NCI-H146 treated with DMSO at 0.1 percent for 48 hours (cell line): Measurements from ENCODE around the gene ATP2C2.

Source experiments
- DNase-seq: peaks from one replicate; lab custom pipeline; 2025; ENCODE audit not compliant: unreplicated experiment; lab: John Stamatoyannopoulos, UW

ATP2C2 gene

DNA sequence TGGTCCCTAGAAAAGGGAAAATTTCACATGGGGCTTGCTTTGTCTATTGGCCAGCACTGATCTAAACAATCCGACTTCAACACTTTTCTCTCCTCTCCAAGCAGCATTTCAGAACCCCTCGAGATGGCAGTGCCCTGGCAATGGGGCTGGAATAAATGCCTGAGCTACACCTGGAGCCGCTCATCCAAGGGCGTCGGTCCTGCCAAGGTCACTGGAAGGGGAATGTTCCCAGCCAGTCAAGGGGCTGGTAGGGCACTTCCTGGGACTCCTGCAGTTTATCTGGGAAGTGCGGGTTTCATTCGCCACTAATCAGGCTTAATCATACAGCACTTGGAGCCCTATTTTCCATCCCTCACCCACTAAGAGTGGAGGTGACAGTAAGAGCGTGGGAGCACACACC, 119.0 kb downstream of the ATP2C2 start:
- DNase-seq: no peak

GRCh38 chr16:84489131-84489530, 120.8 kb downstream of the ATP2C2 start:
- DNase-seq: no peak

- DNase-seq: no peak
Measured at GRCh38 chr16:84495506-84495905, 127.2 kb downstream of the ATP2C2 start.

DNA sequence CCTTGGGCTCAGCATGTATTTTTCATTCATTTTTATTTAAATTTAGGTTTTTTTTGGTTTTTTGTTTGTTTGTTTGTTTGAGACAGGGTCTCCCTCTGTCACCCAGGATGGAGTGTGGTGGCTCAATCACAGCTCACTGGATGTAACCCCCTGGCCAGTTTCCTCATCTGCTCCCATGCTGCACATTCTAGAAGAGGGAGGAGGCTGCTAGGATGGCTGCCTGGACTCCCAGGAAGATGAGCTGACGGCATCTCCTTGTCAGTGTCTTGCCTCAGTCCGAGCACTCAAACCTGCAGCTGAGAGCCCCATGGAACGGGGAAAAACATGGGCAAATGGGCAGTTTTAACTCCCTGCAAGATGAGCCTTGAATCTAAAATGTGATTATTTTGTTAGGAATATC, 128.7 kb downstream of the ATP2C2 start:
- no peak for DNase-seq

DNA sequence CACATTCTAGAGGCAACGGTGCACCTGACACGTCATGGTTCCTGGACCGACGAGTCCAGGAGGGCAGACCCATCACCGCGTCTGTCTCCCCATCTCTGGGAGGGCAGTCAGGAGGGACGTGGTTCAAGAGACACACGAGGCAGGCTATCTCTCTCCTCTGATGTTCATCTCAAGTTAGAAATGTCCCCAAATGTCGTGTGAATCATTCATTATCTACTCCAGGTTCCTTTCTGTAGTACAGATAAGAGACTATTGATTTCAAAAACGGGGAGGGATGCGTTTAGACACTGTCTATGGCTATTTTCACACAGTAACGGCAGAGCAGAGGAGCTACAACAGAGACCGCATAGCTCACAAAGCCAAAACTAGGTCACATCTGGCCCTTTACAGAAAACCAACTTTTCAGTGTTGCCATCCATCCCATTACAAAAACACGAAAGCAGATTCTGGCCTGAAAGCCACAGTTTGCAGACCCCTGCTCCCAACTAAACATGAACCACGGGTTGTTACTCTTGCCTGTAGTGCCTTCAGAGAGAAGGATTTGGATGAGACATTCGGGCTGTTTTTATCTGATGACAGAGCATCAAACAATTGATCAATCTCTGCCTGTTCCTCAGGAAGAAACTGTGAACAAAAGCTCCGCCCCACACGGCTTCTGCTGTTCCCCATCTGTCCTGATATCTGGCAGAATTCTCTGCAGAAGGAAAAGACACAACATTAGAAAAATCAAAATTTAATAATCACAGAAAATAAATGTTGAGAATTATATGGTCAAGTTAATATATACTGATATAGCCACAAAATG, 129.3 kb downstream of the ATP2C2 start:
- no peak for DNase-seq

- no peak for DNase-seq
Measured at GRCh38 chr16:84498223-84498610, 129.9 kb downstream of the ATP2C2 start.

DNA sequence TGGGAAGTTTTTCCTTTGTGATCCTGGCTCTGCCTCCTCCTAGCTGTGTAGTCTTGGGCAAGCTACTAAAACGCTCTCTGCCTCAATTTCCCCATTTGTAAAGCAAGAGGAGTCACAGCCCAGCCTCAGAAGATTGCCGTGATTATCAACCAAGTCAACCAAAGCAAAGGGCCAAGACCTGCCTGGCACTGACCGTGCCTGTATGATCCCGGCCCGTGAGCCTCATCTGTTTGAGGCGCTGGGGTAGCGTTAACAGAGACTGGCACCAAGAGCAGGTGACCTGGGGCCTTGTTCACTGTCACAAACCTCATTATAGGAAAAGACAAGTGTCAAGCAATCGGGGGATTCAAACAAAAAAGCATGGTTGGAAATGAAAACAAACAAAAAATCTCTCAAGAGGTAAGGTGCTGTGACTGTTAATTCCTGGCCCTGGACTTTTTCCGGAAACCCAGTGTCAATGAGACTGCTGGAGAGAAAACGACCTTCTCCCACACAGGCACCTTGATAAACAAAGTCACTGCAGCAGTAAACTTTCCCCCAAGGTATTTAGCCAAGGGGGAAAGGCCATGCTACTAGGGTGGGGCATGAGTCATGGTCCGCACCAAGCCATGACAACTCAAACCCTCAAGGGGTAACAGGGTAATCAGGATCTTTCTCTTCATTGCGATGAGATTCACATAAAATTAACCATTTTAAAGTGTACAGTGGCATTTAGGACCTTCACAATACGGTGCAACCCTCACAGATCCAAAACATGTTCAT, 130.7 kb downstream of the ATP2C2 start:
- no peak for DNase-seq

GRCh38 chr16:84499638-84500037, 131.3 kb downstream of the ATP2C2 start:
- DNase-seq: no peak

- DNase-seq: no peak
Measured at GRCh38 chr16:84500531-84500930, 132.2 kb downstream of the ATP2C2 start.

- DNase-seq: no peak
Measured at GRCh38 chr16:84501077-84501735, 132.9 kb downstream of the ATP2C2 start.

DNA sequence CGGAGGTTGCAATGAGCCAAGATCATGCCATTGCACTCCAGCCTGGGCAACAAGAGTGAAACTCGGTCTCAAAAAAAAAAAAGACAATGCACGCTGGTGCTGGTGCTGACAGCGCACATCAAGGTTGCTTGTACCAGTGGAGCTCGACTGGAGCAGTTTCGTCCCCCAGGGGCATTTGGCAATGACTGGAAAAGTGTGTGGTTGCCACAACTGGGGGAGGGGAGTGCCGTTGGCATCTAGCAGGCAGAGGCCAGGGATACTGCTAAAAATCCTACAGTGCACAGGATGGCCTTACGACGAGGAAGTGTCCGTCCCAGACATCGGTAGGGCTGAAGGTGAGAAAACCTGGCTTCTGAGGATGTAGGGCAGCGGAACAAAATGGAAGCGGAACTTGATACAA, 133.7 kb downstream of the ATP2C2 start:
- DNase-seq: no peak

DNA sequence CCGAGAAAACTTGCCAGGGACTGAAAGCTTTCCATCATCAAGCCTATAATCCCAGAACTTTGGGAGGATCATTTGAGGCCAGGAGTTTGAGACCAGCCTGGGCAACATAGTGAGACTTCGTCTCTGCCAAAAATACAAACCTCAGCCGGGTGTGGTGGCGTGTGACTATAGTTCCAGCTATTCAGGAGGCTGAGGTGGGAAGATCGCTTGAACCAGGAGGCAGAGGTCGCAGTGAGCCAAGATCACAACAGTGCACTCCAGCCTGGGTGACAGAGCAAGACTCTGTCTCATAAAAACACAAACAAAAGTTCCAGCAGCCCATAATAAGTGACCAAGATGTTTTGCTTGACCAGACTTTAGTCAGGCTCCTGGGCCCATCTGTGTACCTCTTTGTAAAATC, 134.2 kb downstream of the ATP2C2 start:
- no peak for DNase-seq

GRCh38 chr16:84503751-84504395, 135.5 kb downstream of the ATP2C2 start:
- DNase-seq: no peak

DNA sequence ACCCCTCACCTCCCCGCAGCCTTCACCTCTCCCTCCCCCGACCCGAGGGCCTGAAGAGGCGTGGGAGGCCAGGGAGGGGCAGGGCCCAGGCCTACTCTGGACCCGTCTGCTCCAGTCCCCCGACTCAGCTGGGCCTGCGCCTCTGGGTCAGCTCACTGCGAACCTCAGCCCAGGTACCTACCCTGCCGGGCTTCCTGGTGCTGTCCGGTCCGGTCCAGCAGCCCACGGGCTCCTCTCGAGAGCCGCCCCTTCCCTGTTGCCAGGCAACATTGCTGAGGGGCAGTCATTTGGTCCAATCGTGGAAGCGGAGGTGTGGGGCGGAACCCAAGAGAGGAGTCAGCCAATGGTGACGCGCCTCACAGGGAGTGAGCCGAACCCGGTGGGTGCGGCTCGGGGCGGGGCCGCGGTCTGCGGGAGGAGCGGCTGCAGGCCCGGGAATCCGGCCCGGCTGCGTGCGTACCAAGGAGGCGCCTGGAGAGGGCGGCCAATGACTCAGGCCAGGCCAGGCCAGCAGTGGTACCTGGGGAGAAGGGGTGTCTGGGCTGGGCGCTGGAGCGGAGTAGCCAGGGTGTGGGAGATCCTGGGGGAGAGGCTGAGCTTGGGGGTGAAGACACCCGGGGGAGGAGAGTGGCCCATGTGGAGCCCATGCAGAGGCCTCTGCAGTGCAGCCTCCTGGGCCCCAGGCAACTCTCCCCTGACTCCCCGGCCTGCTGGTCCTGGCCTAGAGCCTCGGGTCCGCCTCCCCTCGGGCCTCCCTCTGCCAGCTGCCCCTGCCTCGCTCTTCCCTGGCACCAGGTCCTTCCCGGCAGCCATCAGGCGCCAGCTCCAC, 136.3 kb downstream of the ATP2C2 start, which contains the start of gene MEAK7:
MEAK7 (minus strand) TSS at position 240 of the 829 bp plus-strand sequence. CDS start 6,573 bp downstream, outside the sequence.
- DNase-seq: peak; percentile 7

GRCh38 chr16:84505249-84506187, 137.2 kb downstream of the ATP2C2 start:
- DNase-seq: no peak

GRCh38 chr16:84507011-84507982, 139.0 kb downstream of the ATP2C2 start:
- DNase-seq: no peak

DNA sequence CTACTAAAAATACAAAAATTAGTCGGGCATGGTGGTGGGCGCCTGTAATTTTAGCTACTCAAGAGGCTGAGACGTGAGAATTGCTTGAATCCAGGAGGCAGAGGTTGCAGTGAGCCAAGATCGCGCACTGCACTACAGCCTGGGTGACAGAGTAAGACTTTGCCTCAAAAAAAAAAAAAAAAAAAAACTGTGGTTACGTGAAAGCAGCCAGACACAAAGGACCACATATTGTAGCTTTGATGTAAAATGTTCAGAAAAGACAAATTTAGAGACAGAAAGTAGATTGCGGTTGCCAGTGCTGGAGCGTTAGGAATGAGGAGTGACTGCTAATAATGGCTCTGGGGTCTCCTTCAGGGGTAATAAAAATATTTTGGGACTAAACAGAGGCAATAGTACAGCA, 140.2 kb downstream of the ATP2C2 start:
- DNase-seq: no peak
